Mammary epithelial cell (primary cell): ENCODE data around the gene PACSIN3.

Source experiments
- EZH2 ChIP-seq: IDR thresholded peaks from 2 replicates; pipeline ENCODE4 v1.6.1; 2012; ENCODE audit warnings: low read length, inconsistent platforms, borderline replicate concordance
- TF ChIP-seq, protein P1 (sequence below), 2 donors: IDR thresholded peaks in 1 of 2; conservative IDR thresholded peaks in 1 of 2; 2 replicates each; pipeline ENCODE4 v1.5.1; 2011 to 2012; ENCODE audit warnings: inconsistent platforms in 2 of 2, low read length in 2 of 2, mild to moderate bottlenecking in 2 of 2, control low read depth in 1 of 2, low read depth in 1 of 2; ENCODE audit not compliant: insufficient read depth in 1 of 2; ENCODE audit errors: extremely low read depth in 1 of 2

- TF ChIP-seq, protein P1, sequence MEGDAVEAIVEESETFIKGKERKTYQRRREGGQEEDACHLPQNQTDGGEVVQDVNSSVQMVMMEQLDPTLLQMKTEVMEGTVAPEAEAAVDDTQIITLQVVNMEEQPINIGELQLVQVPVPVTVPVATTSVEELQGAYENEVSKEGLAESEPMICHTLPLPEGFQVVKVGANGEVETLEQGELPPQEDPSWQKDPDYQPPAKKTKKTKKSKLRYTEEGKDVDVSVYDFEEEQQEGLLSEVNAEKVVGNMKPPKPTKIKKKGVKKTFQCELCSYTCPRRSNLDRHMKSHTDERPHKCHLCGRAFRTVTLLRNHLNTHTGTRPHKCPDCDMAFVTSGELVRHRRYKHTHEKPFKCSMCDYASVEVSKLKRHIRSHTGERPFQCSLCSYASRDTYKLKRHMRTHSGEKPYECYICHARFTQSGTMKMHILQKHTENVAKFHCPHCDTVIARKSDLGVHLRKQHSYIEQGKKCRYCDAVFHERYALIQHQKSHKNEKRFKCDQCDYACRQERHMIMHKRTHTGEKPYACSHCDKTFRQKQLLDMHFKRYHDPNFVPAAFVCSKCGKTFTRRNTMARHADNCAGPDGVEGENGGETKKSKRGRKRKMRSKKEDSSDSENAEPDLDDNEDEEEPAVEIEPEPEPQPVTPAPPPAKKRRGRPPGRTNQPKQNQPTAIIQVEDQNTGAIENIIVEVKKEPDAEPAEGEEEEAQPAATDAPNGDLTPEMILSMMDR (conservative IDR thresholded peaks at IDR 0.05 in 1 of 2, IDR thresholded peaks at IDR 0.05 in 1 of 2; ENCODE audit: extremely low read depth in 1 of 2, insufficient read depth in 1 of 2, low read depth in 1 of 2, low read length in 2 of 2): no peak
- no peak for TF ChIP-seq EZH2
Measured at GRCh38 chr11:47156951-47157350, 29.3 kb downstream of the PACSIN3 start.
